ENCODE data around the gene CACNA2D3. TPM values are rescaled to one million over a fixed set of nuclear protein-coding genes. Genes with fewer than 3 reads are reported as not detected.
A peak's percentile ranks its signal among the peaks of the same experiment; 100 is the strongest.

Gene CACNA2D3
- polyA plus RNA-seq, 5 donors, result 1.1 to 2.2 (median 1.6) TPM

- DNase-seq, result no peak
These were observed 752.6 kb downstream of the CACNA2D3 start for GRCh38 chr3:54874816-54875556.

- DNase-seq, result no peak
These were observed 753.4 kb downstream of the CACNA2D3 start for GRCh38 chr3:54875596-54876268.

- no peak for DNase-seq
These were observed 754.3 kb downstream of the CACNA2D3 start for GRCh38 chr3:54876694-54877093.

- DNase-seq, result no peak
These were observed 755.4 kb downstream of the CACNA2D3 start for GRCh38 chr3:54877730-54878129.

GRCh38 chr3:54878145-54878544, 755.8 kb downstream of the CACNA2D3 start:
- no peak for DNase-seq

- DNase-seq, result no peak
These were observed 759.9 kb downstream of the CACNA2D3 start for GRCh38 chr3:54882129-54882833.

- no peak for DNase-seq
These were observed 765.8 kb downstream of the CACNA2D3 start for GRCh38 chr3:54888162-54888561.

GRCh38 chr3:54888873-54889272, 766.5 kb downstream of the CACNA2D3 start:
- DNase-seq, result no peak

- DNase-seq, result no peak
These were observed 767.4 kb downstream of the CACNA2D3 start for GRCh38 chr3:54889731-54890130.

- peak; percentile 44 to 49 for DNase-seq
These were observed 769.2 kb downstream of the CACNA2D3 start for GRCh38 chr3:54891540-54891897.

- no peak for DNase-seq
These were observed 769.8 kb downstream of the CACNA2D3 start for GRCh38 chr3:54892168-54892567.

GRCh38 chr3:54895613-54896012, 773.3 kb downstream of the CACNA2D3 start:
- DNase-seq, result no peak

- no peak for DNase-seq
These were observed 774.8 kb downstream of the CACNA2D3 start for GRCh38 chr3:54897028-54897711.

GRCh38 chr3:54899273-54899672, 776.9 kb downstream of the CACNA2D3 start:
- DNase-seq, result no peak

- DNase-seq, result no peak
These were observed 778.7 kb downstream of the CACNA2D3 start for GRCh38 chr3:54900838-54901591.

- no peak for DNase-seq
These were observed 779.7 kb downstream of the CACNA2D3 start for GRCh38 chr3:54901906-54902685.

- DNase-seq, result no peak
These were observed 783.0 kb downstream of the CACNA2D3 start for GRCh38 chr3:54905261-54905888.

- no peak for DNase-seq
These were observed 783.6 kb downstream of the CACNA2D3 start for GRCh38 chr3:54905920-54906319.

GRCh38 chr3:54906763-54907162, 784.4 kb downstream of the CACNA2D3 start:
- DNase-seq, result no peak

- DNase-seq, result no peak
These were observed 786.8 kb downstream of the CACNA2D3 start for GRCh38 chr3:54909191-54909590.

Measured in right lung (tissue), 5 donors.